Measurements from ENCODE around the gene VCAM1.

- no peak for TF ChIP-seq POLR2A (IDR thresholded peaks at IDR 0.05)
- TF ChIP-seq, protein P1, sequence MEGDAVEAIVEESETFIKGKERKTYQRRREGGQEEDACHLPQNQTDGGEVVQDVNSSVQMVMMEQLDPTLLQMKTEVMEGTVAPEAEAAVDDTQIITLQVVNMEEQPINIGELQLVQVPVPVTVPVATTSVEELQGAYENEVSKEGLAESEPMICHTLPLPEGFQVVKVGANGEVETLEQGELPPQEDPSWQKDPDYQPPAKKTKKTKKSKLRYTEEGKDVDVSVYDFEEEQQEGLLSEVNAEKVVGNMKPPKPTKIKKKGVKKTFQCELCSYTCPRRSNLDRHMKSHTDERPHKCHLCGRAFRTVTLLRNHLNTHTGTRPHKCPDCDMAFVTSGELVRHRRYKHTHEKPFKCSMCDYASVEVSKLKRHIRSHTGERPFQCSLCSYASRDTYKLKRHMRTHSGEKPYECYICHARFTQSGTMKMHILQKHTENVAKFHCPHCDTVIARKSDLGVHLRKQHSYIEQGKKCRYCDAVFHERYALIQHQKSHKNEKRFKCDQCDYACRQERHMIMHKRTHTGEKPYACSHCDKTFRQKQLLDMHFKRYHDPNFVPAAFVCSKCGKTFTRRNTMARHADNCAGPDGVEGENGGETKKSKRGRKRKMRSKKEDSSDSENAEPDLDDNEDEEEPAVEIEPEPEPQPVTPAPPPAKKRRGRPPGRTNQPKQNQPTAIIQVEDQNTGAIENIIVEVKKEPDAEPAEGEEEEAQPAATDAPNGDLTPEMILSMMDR (IDR thresholded peaks at IDR 0.05): no peak
Observed at GRCh38 chr1:100736746-100737145, 17.2 kb downstream of the VCAM1 start.

Measured in breast epithelium (tissue), 3 donors.